CD4-positive, alpha-beta memory T cell (primary cell): ENCODE data around the gene TPX2. TPM values are rescaled to one million over a fixed set of nuclear protein-coding genes. Genes with fewer than 3 reads are reported as not detected.

ENCODE experiments used
- CTCF ChIA-PET: fragments of 350-600 bp; sonication (Branson Sonifier 250); formaldehyde crosslinking; loops from one replicate; lab custom pipeline; 2021; ENCODE audit warnings: inconsistent platforms; ENCODE audit not compliant: partially characterized antibody; lab: Charles Lee
- POLR2A ChIA-PET: fragments of 350-600 bp; sonication (Branson Sonifier 250); formaldehyde crosslinking; loops from one replicate; lab custom pipeline; 2021; ENCODE audit not compliant: partially characterized antibody; lab: Charles Lee
- DNase-seq, 5 donors: peaks; one replicate each; pipeline versions ENCODE4 v3.0.0 to v3.0.0-alpha.2; 2020 to 2022; ENCODE audit warnings: mixed read lengths in 1 of 5
- H3K27ac ChIP-seq: one replicate; pipeline ENCODE4 v1.7.0; 2013; ENCODE audit warnings: low read depth, low read length
- H3K27me3 ChIP-seq: 2 replicates; pipeline ENCODE4 v1.7.0; 2013; ENCODE audit warnings: mild to moderate bottlenecking, low read length, moderate library complexity; ENCODE audit not compliant: insufficient read depth
- H3K36me3 ChIP-seq: 2 replicates; pipeline ENCODE4 v1.7.0; 2013; ENCODE audit warnings: mild to moderate bottlenecking, low read length, moderate library complexity; ENCODE audit not compliant: insufficient read depth
- H3K4me1 ChIP-seq: 2 replicates; pipeline ENCODE4 v1.7.0; 2013; ENCODE audit warnings: mild to moderate bottlenecking, low read length, moderate library complexity; ENCODE audit not compliant: insufficient read depth
- H3K4me3 ChIP-seq, 2 donors: one replicate each; pipeline ENCODE4 v1.7.0; 2013; ENCODE audit warnings: low read length in 2 of 2, mild to moderate bottlenecking in 1 of 2
- H3K9me3 ChIP-seq, 2 donors: one replicate each; pipeline ENCODE4 v1.7.0; 2013; ENCODE audit warnings: low read length in 2 of 2, control low read depth in 1 of 2; ENCODE audit not compliant: control insufficient read depth in 1 of 2
- H3K27ac Mint-ChIP-seq, 7 donors: one replicate each; pipeline ENCODE4 v1.8.0; 2020 to 2021; ENCODE audit warnings: mixed read lengths in 7 of 7, mild to moderate bottlenecking in 6 of 7, inconsistent platforms in 3 of 7, moderate library complexity in 3 of 7
- H3K27me3 Mint-ChIP-seq, 2 donors: one replicate each; pipeline ENCODE4 v1.8.0; 2020 to 2021; ENCODE audit warnings: mixed read lengths in 2 of 2
- H3K36me3 Mint-ChIP-seq, 2 donors: one replicate each; pipeline ENCODE4 v1.8.0; 2020 to 2021; ENCODE audit warnings: mixed read lengths in 2 of 2, inconsistent platforms in 1 of 2, mild to moderate bottlenecking in 1 of 2
- H3K4me1 Mint-ChIP-seq, 4 donors: one replicate each; pipeline ENCODE4 v1.8.0; 2020 to 2021; ENCODE audit warnings: mixed read lengths in 4 of 4, mild to moderate bottlenecking in 1 of 4
- H3K4me3 Mint-ChIP-seq, 8 donors: one replicate each; pipeline ENCODE4 v1.8.0; 2020 to 2021; ENCODE audit warnings: mixed read lengths in 8 of 8, mild to moderate bottlenecking in 7 of 8, moderate library complexity in 6 of 8, inconsistent platforms in 3 of 8
- H3K9me3 Mint-ChIP-seq, 8 donors: one replicate each; pipeline ENCODE4 v1.8.0; 2020 to 2021; ENCODE audit warnings: mixed read lengths in 8 of 8, mild to moderate bottlenecking in 5 of 8, inconsistent platforms in 3 of 8, moderate library complexity in 1 of 8
- intact Hi-C: fragments of 100-400 bp; cut with micrococcal nuclease; formaldehyde crosslinking; loops from one replicate; pipeline ENCODE4 v1.15.1; 2023
- polyA plus RNA-seq, 2 donors: library from polyadenylated mRNA; unstranded; fragments of 300-500 nt; fragmentation: Illumina TruSeq; gene quantifications; one replicate each; pipeline ENCODE4 v1.2.3, GENCODE V29; 2021
- total RNA-seq, 2 experiments: library from RNA; stranded (reverse); gene quantifications; one replicate each; pipeline ENCODE4 v1.2.3, GENCODE V29; 2021

TPX2 gene
- total and polyA plus RNA-seq, 4 experiments from 2014 or later: 0.30 to 0.85 (median 0.60) TPM

GRCh38 chr20:31781945-31782344 is 42.9 kb downstream of the TPX2 start:
- ChIA-PET POLR2A (no interaction called here), CTCF (no interaction called here)
- H3K27me3 Mint-ChIP-seq: no peaks in the 10 kb centered on the region
- H3K9me3 Mint-ChIP-seq: no peaks in the 10 kb centered on the region
- H3K27ac Mint-ChIP-seq: no peak overlapping the region
- Histone ChIP-seq H3K36me3 (no peaks in the 10 kb centered on the region), H3K4me3 (no peak overlapping the region), H3K4me1 (no peaks in the 10 kb centered on the region), H3K9me3 (no peaks in the 10 kb centered on the region), H3K27me3 (no peaks in the 10 kb centered on the region), H3K27ac (no peak overlapping the region)
- H3K4me3 Mint-ChIP-seq: no peak overlapping the region
- no peak for DNase-seq
- intact Hi-C loops: no loop called here
- no peaks in the 10 kb centered on the region for H3K36me3 Mint-ChIP-seq
- H3K4me1 Mint-ChIP-seq: no peaks in the 10 kb centered on the region

GRCh38 chr20:31784354-31785044 is 45.4 kb downstream of the TPX2 start:
- Histone ChIP-seq H3K4me1 (no peaks in the 10 kb centered on the region), H3K4me3 (no peak overlapping the region), H3K27me3 (no peaks in the 10 kb centered on the region), H3K36me3 (no peaks in the 10 kb centered on the region), H3K9me3 (no peaks in the 10 kb centered on the region), H3K27ac (no peak overlapping the region)
- intact Hi-C loops: no loop called here
- no peaks in the 10 kb centered on the region for H3K4me1 Mint-ChIP-seq
- ChIA-PET CTCF (no interaction called here), POLR2A (no interaction called here)
- H3K9me3 Mint-ChIP-seq: no peaks in the 10 kb centered on the region
- no peaks in the 10 kb centered on the region for H3K36me3 Mint-ChIP-seq
- H3K27me3 Mint-ChIP-seq: no peaks in the 10 kb centered on the region
- DNase-seq: no peak
- no peak overlapping the region for H3K27ac Mint-ChIP-seq
- no peak overlapping the region for H3K4me3 Mint-ChIP-seq

- no peak for DNase-seq
- intact Hi-C loops: no loop called here
- ChIA-PET CTCF (interaction anchor here (1.3 kb wide), 1 partner anchor 306 kb away, joined by 4 read pairs; no protein-coding TSS in a partner anchor), POLR2A (no interaction called here)
- H3K4me3 ChIP-seq: no peak overlapping the region
- Mint-ChIP-seq H3K27me3 (no peaks in the 10 kb centered on the region), H3K9me3 (no peaks in the 10 kb centered on the region), H3K4me1 (no peaks in the 10 kb centered on the region), H3K36me3 (no peaks in the 10 kb centered on the region), H3K27ac (no peak overlapping the region), H3K4me3 (no peak overlapping the region)
- H3K27me3 ChIP-seq: no peaks in the 10 kb centered on the region
- no peaks in the 10 kb centered on the region for H3K4me1 ChIP-seq
- no peak overlapping the region for H3K27ac ChIP-seq
- no peaks in the 10 kb centered on the region for H3K36me3 ChIP-seq
- no peaks in the 10 kb centered on the region for H3K9me3 ChIP-seq
Measured at GRCh38 chr20:31785089-31785488, 46.0 kb downstream of the TPX2 start.

- Mint-ChIP-seq H3K4me3 (no peak overlapping the region), H3K4me1 (no peaks in the 10 kb centered on the region), H3K27me3 (no peaks in the 10 kb centered on the region), H3K9me3 (no peaks in the 10 kb centered on the region), H3K36me3 (no peaks in the 10 kb centered on the region), H3K27ac (peak overlapping the region in 3 of 7 donors; percentile 23 to 73 (median 26))
- no peaks in the 10 kb centered on the region for H3K9me3 ChIP-seq
- no peak overlapping the region for H3K27ac ChIP-seq
- CTCF ChIA-PET: interaction anchor here (1.1 kb wide), 1 partner anchor 35 kb away, joined by 4 read pairs; no protein-coding TSS in a partner anchor
- H3K4me1 ChIP-seq: no peaks in the 10 kb centered on the region
- H3K36me3 ChIP-seq: no peaks in the 10 kb centered on the region
- POLR2A ChIA-PET: no interaction called here
- H3K4me3 ChIP-seq: no peak overlapping the region
- no peak for DNase-seq
- H3K27me3 ChIP-seq: no peaks in the 10 kb centered on the region
- intact Hi-C loops: no loop called here
Measured at GRCh38 chr20:31788578-31788977, 49.5 kb downstream of the TPX2 start.

- intact Hi-C loops: no loop called here
- Histone ChIP-seq H3K27ac (no peak overlapping the region), H3K27me3 (no peaks in the 10 kb centered on the region), H3K9me3 (no peaks in the 10 kb centered on the region), H3K36me3 (no peaks in the 10 kb centered on the region), H3K4me1 (no peaks in the 10 kb centered on the region), H3K4me3 (no peak overlapping the region)
- Mint-ChIP-seq H3K4me1 (no peaks in the 10 kb centered on the region), H3K4me3 (no peak overlapping the region), H3K36me3 (no peaks in the 10 kb centered on the region), H3K9me3 (no peaks in the 10 kb centered on the region), H3K27me3 (no peaks in the 10 kb centered on the region), H3K27ac (no peak overlapping the region)
- CTCF ChIA-PET: no interaction called here
- POLR2A ChIA-PET: no interaction called here
- no peak for DNase-seq
Measured at GRCh38 chr20:31790401-31790800, 51.3 kb downstream of the TPX2 start.

- no peaks in the 10 kb centered on the region for H3K27me3 ChIP-seq
- no peaks in the 10 kb centered on the region for H3K4me1 Mint-ChIP-seq
- no peaks in the 10 kb centered on the region for H3K4me1 ChIP-seq
- no peaks in the 10 kb centered on the region for H3K36me3 ChIP-seq
- intact Hi-C loops: no loop called here
- no peak overlapping the region for H3K4me3 ChIP-seq
- no peaks in the 10 kb centered on the region for H3K36me3 Mint-ChIP-seq
- H3K27me3 Mint-ChIP-seq: no peaks in the 10 kb centered on the region
- no peak overlapping the region for H3K27ac ChIP-seq
- no peak overlapping the region for H3K27ac Mint-ChIP-seq
- H3K9me3 ChIP-seq: no peaks in the 10 kb centered on the region
- DNase-seq: no peak
- POLR2A ChIA-PET: no interaction called here
- CTCF ChIA-PET: interaction anchor here (0.9 kb wide), 1 partner anchor 11 kb away, joined by 4 read pairs; no protein-coding TSS in a partner anchor
- no peak overlapping the region for H3K4me3 Mint-ChIP-seq
- H3K9me3 Mint-ChIP-seq: no peaks in the 10 kb centered on the region
Measured at GRCh38 chr20:31797364-31797763, 58.3 kb downstream of the TPX2 start.

GRCh38 chr20:31801508-31801907 is 62.4 kb downstream of the TPX2 start:
- Histone ChIP-seq H3K36me3 (no peaks in the 10 kb centered on the region), H3K27me3 (no peaks in the 10 kb centered on the region), H3K4me3 (no peak overlapping the region), H3K4me1 (peaks cover 14% of the 10 kb centered on the region), H3K27ac (no peak overlapping the region), H3K9me3 (no peaks in the 10 kb centered on the region)
- peak overlapping the region in 1 of 7 donors; percentile 11 for H3K27ac Mint-ChIP-seq
- no peaks in the 10 kb centered on the region for H3K27me3 Mint-ChIP-seq
- H3K36me3 Mint-ChIP-seq: no peaks in the 10 kb centered on the region
- intact Hi-C loops: no loop called here
- DNase-seq: no peak
- H3K4me1 Mint-ChIP-seq: peaks cover 12 to 18% (median 13%) of the 10 kb centered on the region in 4 donors
- H3K9me3 Mint-ChIP-seq: no peaks in the 10 kb centered on the region
- ChIA-PET POLR2A (no interaction called here), CTCF (no interaction called here)
- no peak overlapping the region for H3K4me3 Mint-ChIP-seq
